HG02970 (cell line): Measurements from ENCODE around the gene MCF2L2.

Source experiments
- ATAC-seq: cut with Tn5 transposase; IDR thresholded peaks from one replicate; pipeline ENCODE4 v1.9.1; 2021; ENCODE audit warnings: mild to moderate bottlenecking, moderate library complexity, moderate number of reproducible peaks; ENCODE audit not compliant: unreplicated experiment, low FRiP score

The MCF2L2 gene

GRCh38 chr3:183213415-183214276 is 214.8 kb downstream of the MCF2L2 start:
- ATAC-seq = no peak

GRCh38 chr3:183212565-183212964 is 215.9 kb downstream of the MCF2L2 start:
- ATAC-seq = no peak

GRCh38 chr3:183212096-183212495 is 216.3 kb downstream of the MCF2L2 start:
- ATAC-seq = no peak

GRCh38 chr3:183211352-183211751 is 217.1 kb downstream of the MCF2L2 start:
- ATAC-seq = no peak

- ATAC-seq = no peak
Observed at GRCh38 chr3:183210862-183211341, 217.5 kb downstream of the MCF2L2 start.

GRCh38 chr3:183210341-183210740 is 218.1 kb downstream of the MCF2L2 start:
- ATAC-seq = no peak

- no peak for ATAC-seq
Observed at GRCh38 chr3:183208800-183209199, 219.6 kb downstream of the MCF2L2 start.

GRCh38 chr3:183208260-183208659 is 220.2 kb downstream of the MCF2L2 start:
- no peak for ATAC-seq

- no peak for ATAC-seq
Observed at GRCh38 chr3:183203670-183204069, 224.7 kb downstream of the MCF2L2 start.

- no peak for ATAC-seq
Observed at GRCh38 chr3:183202004-183202722, 226.3 kb downstream of the MCF2L2 start.

- ATAC-seq = no peak
Observed at GRCh38 chr3:183198939-183199338, 229.5 kb downstream of the MCF2L2 start.

- no peak for ATAC-seq
Observed at GRCh38 chr3:183197734-183198133, 230.7 kb downstream of the MCF2L2 start.

- ATAC-seq = no peak
Observed at GRCh38 chr3:183195266-183195665, 233.2 kb downstream of the MCF2L2 start.

GRCh38 chr3:183193762-183194689 is 234.4 kb downstream of the MCF2L2 start:
- ATAC-seq = no peak

- no peak for ATAC-seq
Observed at GRCh38 chr3:183192650-183193300, 235.6 kb downstream of the MCF2L2 start.

GRCh38 chr3:183189641-183190040 is 238.8 kb downstream of the MCF2L2 start:
- no peak for ATAC-seq

- no peak for ATAC-seq
Observed at GRCh38 chr3:183188895-183189462, 239.4 kb downstream of the MCF2L2 start.

- no peak for ATAC-seq
Observed at GRCh38 chr3:183185696-183186095, 242.7 kb downstream of the MCF2L2 start.

- ATAC-seq = no peak
Observed at GRCh38 chr3:183182732-183183610, 245.4 kb downstream of the MCF2L2 start.
